ENCODE measurements around the gene LATS2.

Gene LATS2

DNA sequence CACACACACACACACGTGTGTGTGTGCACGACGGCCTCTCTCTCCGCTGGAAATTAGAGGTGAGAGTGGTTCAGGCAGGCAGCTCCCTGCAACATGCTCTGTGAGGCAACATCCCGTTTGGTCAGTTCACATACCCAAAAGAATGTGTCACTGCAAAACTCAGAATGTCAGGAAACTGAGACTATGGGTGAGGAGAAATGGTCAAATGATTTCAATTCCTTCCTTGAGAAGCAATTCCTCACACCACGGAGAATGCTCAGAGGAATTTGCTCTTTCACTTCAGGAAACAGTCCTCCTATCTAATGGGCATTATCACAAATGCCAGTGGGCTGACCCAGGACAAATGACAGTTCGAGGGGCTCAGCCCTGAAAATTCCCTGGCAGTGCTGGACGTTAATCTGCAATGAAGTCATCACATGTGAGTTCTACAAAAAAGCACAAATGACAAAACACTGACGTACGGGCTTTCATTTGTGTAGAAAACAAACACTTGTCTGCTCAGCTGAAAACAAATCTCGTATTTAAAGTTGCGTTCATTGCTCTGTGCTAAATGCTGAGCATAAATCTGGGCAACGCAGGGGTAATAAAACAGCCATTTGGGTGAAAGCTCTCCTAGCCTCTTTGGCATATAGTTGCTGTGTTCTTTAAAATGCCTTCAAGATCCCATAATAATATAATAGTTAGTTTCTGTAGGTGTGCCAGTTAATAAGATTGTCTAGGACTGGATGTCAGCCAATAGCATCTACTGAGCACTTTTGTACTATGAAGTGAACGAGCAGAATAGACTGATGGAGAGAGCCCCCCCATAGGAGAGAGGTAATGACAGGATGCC, 18.6 kb upstream of the LATS2 start:
- H3K4me3 ChIP-seq (replicated peaks; ENCODE audit: insufficient read depth, low read length): no peak overlapping the region
- DNase-seq (ENCODE audit: low read depth in 1 of 2, low spot score in 1 of 2): peak in 1 of 2 experiments; percentile 84
- no peaks in the 10 kb centered on the region for H3K27me3 ChIP-seq (ENCODE audit: insufficient read depth, poor library complexity, severe bottlenecking)
- TF ChIP-seq SPI1 (IDR thresholded peaks at IDR 0.05; ENCODE audit: borderline replicate concordance, low read depth): no peak
- TF ChIP-seq GABPA (IDR thresholded peaks at IDR 0.05; ENCODE audit: low read depth): no peak
- TF ChIP-seq, protein P1, sequence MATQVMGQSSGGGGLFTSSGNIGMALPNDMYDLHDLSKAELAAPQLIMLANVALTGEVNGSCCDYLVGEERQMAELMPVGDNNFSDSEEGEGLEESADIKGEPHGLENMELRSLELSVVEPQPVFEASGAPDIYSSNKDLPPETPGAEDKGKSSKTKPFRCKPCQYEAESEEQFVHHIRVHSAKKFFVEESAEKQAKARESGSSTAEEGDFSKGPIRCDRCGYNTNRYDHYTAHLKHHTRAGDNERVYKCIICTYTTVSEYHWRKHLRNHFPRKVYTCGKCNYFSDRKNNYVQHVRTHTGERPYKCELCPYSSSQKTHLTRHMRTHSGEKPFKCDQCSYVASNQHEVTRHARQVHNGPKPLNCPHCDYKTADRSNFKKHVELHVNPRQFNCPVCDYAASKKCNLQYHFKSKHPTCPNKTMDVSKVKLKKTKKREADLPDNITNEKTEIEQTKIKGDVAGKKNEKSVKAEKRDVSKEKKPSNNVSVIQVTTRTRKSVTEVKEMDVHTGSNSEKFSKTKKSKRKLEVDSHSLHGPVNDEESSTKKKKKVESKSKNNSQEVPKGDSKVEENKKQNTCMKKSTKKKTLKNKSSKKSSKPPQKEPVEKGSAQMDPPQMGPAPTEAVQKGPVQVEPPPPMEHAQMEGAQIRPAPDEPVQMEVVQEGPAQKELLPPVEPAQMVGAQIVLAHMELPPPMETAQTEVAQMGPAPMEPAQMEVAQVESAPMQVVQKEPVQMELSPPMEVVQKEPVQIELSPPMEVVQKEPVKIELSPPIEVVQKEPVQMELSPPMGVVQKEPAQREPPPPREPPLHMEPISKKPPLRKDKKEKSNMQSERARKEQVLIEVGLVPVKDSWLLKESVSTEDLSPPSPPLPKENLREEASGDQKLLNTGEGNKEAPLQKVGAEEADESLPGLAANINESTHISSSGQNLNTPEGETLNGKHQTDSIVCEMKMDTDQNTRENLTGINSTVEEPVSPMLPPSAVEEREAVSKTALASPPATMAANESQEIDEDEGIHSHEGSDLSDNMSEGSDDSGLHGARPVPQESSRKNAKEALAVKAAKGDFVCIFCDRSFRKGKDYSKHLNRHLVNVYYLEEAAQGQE (IDR thresholded peaks at IDR 0.05; ENCODE audit: insufficient replicate concordance, low read depth): no peak
- no peak for TF ChIP-seq POLR2AphosphoS5 (IDR thresholded peaks at IDR 0.05; ENCODE audit: low read depth)
- TF ChIP-seq, protein P2, sequence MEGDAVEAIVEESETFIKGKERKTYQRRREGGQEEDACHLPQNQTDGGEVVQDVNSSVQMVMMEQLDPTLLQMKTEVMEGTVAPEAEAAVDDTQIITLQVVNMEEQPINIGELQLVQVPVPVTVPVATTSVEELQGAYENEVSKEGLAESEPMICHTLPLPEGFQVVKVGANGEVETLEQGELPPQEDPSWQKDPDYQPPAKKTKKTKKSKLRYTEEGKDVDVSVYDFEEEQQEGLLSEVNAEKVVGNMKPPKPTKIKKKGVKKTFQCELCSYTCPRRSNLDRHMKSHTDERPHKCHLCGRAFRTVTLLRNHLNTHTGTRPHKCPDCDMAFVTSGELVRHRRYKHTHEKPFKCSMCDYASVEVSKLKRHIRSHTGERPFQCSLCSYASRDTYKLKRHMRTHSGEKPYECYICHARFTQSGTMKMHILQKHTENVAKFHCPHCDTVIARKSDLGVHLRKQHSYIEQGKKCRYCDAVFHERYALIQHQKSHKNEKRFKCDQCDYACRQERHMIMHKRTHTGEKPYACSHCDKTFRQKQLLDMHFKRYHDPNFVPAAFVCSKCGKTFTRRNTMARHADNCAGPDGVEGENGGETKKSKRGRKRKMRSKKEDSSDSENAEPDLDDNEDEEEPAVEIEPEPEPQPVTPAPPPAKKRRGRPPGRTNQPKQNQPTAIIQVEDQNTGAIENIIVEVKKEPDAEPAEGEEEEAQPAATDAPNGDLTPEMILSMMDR (IDR thresholded peaks at IDR 0.05; ENCODE audit: insufficient read depth, low read length): no peak
- H3K27ac ChIP-seq (replicated peaks): peak overlapping the region; percentile 31

DNA sequence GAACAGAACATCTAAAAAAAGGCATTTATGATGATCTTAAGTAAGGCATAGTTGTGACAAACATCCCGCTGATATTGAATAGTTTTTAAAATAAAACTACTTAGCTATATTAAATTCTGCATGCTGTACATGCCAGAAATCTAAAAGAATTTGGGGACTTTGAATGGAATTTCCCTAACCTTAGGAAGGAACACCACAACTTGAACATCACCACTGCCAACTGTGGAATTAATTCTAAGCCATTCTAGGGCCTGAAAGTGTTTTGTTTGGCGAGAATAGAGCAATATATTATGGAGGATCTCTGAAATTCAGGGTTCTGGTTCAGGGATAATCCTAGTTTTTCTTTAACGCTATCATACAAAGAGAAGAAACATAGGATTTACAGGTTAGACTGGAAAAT, 17.8 kb upstream of the LATS2 start:
- TF ChIP-seq, protein P2 (IDR thresholded peaks at IDR 0.05; ENCODE audit: insufficient read depth, low read length): no peak
- TF ChIP-seq, protein P1 (IDR thresholded peaks at IDR 0.05; ENCODE audit: insufficient replicate concordance, low read depth): no peak
- TF ChIP-seq SPI1 (IDR thresholded peaks at IDR 0.05; ENCODE audit: borderline replicate concordance, low read depth) (no peak), GABPA (IDR thresholded peaks at IDR 0.05; ENCODE audit: low read depth) (no peak), POLR2AphosphoS5 (IDR thresholded peaks at IDR 0.05; ENCODE audit: low read depth) (no peak)
- Histone ChIP-seq H3K4me3 (replicated peaks; ENCODE audit: insufficient read depth, low read length) (no peak overlapping the region), H3K27ac (replicated peaks) (peak overlapping the region; percentile 74), H3K27me3 (ENCODE audit: insufficient read depth, poor library complexity, severe bottlenecking) (no peaks in the 10 kb centered on the region)
- DNase-seq (ENCODE audit: low read depth in 1 of 2, low spot score in 1 of 2): no peak

DNA sequence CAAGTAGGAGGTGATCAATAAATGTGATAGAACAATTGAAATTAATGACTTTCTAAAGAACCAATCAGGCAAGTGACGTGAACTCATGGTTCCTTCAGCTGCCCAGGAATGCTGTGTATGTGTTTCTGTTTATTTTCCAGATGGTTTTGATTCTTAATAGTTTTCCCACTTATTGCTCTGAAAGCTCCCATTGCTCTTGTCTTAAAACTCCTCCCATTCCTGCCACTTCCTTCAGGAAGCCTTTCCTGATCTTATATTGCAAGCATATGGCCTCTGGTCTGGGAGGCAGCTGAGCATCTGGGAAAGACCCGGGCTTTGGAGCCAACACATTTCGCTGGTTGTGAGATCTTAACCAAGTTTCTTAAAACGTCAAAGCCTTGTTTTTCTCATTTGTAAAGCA, 17.1 kb upstream of the LATS2 start:
- no peak for TF ChIP-seq GABPA (IDR thresholded peaks at IDR 0.05; ENCODE audit: low read depth)
- no peak for TF ChIP-seq SPI1 (IDR thresholded peaks at IDR 0.05; ENCODE audit: borderline replicate concordance, low read depth)
- TF ChIP-seq, protein P1 (IDR thresholded peaks at IDR 0.05; ENCODE audit: insufficient replicate concordance, low read depth): no peak
- H3K27ac ChIP-seq (replicated peaks): peak overlapping the region; percentile 74
- H3K27me3 ChIP-seq (ENCODE audit: insufficient read depth, poor library complexity, severe bottlenecking): no peaks in the 10 kb centered on the region
- DNase-seq (ENCODE audit: low read depth in 1 of 2, low spot score in 1 of 2): no peak
- H3K4me3 ChIP-seq (replicated peaks; ENCODE audit: insufficient read depth, low read length): peak overlapping the region; percentile 28; the same call in 1 of the 2 replicates
